NCI-H1930 (cell line): ENCODE results near the gene INSYN2B.

Experiments
- DNase-seq, 2 experiments: peaks; one replicate each; lab custom pipeline; 2025; lab: John Stamatoyannopoulos, UW

The INSYN2B gene

DNA sequence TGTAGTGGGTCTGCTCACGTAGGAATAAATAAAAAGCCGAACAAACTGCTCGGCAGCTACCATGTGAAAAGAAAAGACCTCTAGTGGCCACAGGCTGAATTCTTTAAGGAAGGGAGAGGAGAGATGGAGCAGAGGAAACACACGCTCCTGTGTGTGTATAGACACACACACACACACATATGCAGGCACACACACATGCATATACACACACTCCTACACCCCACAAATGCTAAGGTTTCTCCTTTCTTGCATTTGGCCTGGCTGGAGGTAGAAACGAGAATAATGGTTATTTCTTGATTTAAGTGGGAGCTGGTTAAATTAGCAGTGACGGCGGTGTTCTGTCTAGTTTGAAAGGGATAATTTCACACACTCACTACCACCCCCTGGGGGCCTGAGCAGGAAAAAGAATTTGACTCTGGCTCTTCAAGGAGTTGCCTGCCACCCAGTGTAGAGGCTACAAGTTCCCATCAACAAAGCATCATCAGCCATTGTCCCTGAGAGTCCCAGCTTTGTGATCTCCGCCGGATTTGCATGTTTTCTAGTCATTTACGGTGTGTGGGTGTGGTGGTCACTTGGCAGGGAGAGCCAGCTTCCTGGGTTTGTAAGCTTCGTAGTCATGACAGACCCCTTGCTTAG, at the start of gene INSYN2B:
Gene INSYN2B (minus strand): TSS at position 78 of the 636 bp plus-strand sequence. CDS start 96,597 bp downstream, outside the sequence.
- peak; percentile 30 to 61 for DNase-seq

DNA sequence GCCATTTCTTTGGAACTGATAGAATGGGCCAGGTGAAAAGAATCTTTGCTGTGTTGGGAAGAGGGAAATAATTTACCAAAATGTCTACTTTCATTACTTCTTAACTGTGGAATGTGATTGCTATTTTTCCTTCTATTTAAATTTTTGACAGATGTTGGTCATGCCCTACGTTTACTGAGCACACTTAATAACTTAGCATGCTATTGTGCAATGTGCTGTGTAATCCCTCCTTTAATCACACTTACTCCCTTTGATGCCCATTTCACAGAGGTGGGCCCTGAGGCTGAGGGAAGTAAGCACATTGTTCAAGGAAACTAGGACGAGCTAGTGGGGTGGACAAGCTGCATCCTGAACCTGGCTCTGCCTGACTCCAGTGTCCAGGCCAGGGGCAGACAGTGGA, 47.8 kb upstream of the INSYN2B start:
- no peak for DNase-seq

DNA sequence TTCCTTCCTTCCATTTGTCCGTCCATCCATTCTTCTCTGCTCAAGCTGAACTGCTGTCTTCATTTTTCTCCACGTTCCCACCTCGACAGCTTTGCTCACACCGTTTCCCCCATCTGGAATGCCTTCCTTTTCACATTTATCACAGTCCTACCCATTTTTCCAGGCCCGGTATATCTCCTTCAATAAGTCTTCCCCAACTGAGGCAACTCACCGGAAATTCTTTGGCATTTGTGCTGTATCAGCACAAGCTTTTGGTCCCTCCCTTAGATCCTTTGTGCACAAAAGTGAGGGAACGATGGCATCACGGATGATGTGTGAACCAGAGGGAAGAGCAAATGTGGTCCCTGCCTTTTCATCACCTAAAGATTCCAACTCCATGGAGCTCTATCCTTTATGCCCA, 45.6 kb upstream of the INSYN2B start:
- no peak for DNase-seq

DNA sequence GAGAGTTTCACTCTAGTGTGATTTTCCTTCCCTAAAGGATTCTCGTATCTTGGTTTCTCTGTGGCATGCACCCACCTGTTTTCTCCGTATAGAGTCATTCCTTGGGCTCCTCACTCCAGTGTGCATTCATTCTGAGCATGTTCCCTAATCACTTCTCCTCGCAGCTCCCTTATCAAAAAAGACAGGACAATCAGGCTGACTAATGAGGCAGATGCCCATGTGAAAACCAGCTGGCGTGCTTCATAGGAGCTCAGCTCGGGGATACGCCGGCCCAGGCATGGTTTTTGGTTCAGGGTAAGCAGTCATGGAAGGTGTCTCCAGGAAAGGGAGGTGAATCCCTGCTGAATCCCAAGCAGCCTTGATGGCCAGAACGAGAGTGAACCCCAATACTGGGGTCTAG, 41.2 kb upstream of the INSYN2B start:
- DNase-seq: no peak

DNA sequence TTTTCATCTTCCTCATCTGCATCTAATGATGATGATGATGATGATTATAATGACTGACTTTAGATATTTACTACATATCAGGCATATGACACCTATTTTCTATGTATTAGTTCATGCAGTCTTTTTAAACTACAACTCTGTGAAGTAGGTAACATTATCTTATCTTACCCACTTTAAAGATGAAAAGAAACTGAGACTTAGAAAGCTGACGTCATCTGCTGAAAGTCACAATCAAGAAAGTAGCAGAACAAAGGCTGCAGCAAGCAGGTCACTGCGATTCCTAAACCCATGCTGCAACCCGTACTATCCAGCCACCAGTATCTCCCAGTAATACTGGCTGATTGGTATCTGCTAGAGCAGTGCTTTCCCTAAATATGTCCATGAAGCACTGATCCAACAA, 40.1 kb upstream of the INSYN2B start:
- DNase-seq: no peak

DNA sequence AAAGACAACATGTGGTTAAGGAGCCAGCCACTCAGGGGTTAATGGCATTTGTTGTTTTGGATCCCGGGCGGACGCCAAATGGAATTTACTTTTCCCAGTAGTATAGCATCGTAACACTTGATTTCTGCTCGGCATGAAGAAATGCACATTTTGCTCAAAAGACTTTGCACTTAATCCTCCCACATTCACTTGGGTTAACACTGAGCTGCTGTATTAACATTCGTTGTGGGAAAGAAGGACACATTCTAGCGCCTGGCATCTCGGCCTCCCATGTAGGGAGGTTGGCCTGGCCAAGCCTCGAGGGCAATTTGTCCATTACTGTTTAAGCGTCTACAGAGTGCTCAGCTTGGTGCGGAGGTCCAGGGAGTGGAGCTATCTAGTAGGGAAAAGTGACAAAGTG, 32.3 kb upstream of the INSYN2B start:
- DNase-seq: no peak

DNA sequence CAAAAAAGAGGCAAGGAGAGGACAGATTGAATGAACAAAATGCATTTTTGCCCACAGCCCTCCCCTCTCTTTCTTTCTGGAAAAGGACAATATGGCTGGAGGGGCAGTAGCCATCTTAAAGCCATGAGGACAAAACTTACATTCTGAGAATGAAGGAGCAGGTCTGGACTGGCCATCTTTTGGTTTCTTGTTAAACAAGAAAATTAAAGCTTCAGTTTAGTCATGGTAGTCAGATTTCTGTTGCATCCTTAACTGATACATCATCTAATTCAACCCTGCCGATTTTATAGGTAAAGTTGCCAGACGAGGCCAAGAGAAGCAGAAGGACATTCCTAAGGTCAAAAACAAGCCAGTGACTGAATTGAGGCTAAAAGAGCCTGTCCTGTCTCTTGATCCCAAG, 31.5 kb upstream of the INSYN2B start:
- DNase-seq: no peak

DNA sequence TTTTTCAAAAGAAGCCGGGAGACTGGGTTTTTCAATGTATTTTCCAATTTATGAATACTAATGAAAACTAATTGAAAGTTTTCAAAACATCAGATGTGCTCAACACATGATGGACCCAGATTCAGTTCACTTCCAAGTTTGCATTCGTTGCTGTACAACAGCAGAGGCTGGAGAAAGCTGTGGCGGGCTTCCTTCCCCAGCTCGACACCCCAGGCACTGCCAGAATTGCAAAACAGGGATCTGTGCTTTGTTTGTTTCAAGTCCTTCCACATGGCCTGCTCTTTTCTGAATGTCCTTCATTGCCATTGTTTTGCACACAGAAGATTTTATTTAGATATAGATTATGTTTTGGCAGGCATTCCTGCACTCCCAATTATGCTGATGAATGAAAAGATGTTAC, 30.3 kb upstream of the INSYN2B start:
- DNase-seq: no peak

DNA sequence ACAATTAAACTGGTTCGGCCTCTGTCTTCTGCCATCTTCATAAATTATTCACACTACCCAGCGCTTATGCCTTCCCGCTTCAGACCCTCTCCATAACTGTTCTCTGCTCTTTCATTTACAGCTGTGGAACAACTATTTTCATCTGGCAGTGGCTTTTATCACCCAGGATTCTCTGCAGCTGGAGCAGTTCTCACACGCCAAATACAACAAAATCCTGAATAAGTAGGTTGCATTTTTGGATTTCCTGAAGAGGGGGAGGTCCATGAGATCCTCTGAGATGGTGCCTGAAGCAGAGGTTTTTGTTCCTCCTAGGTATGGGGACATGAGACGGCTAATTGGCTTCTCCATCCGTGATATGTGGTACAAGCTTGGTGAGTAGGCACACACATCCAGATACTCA, 28.1 kb upstream of the INSYN2B start:
- no peak for DNase-seq

DNA sequence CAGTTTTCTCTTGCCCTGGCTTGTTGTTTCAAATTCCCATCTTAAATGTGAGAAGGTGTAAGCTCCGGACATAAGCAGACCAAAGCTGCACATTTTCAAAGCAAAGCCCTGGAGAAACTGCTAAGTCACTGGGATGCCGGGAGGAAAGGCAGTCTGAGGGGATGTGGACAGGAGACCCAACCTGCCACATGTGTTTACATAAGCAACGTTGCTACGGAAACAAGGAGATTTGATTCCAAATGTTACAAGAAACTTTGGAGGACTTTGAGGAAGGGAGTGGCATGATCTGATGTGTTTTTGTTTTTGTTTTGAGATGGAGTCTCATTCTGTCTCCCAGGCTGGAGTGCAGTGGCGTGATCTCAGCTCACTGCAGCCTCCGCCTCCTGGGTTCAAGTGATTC, 25.7 kb upstream of the INSYN2B start:
- DNase-seq: no peak

DNA sequence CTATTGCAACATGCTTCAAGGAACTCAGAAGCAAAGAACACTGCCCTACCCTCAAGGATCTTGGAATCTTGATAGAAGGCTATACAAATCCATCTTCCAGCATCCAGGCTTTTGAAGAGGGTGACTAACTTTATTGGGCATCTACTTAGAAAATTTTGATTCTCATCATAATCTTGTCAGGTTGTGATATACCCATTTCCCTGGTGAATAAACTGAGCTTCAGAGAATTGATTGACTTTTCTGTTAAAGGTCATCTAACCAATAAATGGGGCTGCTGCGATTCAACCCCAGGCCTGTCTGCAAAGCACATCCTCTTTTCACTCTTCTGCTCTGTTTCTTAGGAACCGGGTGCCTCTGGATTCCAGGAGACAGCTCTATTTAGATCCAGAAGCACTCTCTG, 19.9 kb upstream of the INSYN2B start:
- no peak for DNase-seq

DNA sequence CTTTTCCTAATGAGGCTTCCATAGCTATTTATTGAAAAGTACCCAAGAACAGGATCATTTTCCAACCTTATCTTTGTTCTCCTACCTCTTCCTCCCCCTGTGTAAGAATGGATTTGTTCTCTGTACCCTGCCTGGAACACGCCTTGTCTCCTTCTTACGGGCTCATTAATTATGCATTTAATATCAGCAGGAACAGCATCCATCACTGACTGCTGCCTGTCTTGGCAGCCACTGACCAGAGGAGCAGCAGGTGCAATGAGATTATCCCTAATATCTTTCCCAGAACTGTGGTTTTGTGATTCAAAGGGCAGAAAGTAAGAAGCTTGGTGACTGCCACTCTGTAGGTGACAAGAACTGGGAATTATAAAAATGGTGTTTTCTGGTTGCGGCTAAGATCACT, 19.3 kb upstream of the INSYN2B start:
- DNase-seq: no peak

DNA sequence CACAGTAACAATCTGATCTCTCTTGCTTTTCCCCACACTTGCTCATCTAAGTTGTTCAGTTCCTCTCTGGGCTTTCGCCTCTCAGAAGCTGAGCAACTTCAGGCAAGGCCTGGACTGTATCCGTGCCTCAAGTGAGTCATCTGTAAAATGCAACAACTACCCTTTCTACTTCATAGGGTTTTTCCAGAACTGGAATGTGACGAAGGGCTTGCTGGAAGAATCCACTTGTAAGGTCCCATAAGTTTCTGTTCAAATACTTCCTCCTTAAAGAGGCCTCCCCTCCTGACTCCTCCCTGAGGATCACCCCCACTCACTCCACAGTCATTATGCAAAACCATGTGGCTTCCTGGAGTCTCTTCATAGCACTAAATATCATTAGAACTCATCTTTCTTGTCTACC, 17.5 kb upstream of the INSYN2B start:
- no peak for DNase-seq

DNA sequence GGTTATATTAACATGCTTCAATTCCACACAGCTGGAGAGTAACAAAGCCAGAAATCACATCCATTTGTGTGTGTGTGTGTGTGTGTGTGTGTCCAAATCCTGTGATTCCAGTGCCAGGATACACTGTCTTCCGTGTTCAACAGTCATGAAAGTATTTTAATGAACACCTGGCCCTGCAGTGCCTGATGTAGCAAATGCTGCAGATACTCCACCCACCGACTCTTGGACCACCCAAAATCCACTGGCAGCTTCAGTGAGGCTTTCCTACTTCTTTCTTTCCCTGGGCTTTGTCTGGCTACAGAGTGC, 13.1 kb upstream of the INSYN2B start:
- no peak for DNase-seq

DNA sequence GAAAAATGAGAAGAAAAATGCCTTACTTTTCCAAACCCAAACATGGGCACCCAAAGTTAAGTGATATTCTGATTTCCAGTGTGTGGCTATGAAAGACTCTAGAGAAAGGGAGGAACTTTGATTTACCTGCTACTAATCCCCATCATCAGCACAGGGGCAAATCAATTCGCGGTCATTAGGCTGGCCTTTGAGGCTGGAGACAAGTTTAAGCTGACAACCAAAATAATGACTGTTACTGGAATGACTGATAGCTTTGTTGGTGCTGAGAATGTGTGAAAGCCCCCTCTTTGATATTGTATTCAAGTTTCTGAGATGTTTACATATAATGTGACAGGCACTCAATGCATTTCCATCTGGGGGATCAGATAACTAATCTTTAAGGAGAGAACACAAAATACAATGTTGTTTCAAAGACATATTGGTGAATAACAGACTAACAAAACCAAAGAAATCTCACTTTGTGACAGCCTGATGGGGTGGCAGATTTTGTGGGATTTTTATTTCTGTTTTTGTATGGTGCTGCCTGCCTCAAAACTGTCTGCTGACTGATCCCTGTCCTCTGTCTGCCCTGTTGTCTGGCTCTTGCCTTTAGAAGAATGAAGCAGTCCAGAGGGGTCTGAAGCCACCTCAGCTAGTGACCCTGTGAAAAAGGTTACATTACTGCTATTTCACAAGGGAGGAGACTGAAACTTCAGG, 12.6 kb upstream of the INSYN2B start:
- no peak for DNase-seq

DNA sequence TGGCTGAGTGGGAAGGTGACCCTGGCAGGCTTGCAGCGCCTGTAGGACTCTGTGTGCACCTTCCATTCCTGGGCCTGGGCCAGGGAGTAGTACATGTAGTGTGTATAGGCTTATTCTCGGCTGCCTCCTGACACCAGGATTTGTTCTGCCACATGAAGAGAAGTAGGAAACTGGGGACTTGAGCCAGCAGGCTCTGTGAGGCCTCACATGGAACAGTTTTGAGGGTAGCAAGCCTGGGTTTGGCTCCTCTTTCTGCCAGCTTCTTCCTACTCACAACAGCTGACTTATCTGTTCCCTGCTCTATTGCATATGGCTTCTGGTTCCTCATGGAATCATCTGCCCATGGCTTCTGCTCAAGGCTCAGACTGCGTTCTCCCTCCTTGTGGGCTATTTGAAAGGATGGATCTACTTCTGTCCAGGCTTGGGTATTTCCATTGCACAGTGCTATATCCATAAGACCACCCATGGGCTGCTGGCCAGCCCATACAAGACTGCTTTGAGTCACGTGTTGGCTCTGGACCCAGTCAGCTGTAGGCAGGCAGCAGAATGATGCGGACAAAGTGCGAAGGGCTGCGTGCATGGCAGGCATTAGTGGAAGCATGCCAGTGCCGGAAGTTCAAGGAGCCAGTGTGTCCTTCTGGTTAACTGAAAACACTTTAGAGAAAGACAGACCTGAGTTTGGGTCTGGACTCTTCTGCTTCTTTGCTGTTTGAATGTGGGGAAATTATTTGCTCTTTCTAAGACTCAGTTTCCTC, 11.0 kb upstream of the INSYN2B start:
- no peak for DNase-seq

DNA sequence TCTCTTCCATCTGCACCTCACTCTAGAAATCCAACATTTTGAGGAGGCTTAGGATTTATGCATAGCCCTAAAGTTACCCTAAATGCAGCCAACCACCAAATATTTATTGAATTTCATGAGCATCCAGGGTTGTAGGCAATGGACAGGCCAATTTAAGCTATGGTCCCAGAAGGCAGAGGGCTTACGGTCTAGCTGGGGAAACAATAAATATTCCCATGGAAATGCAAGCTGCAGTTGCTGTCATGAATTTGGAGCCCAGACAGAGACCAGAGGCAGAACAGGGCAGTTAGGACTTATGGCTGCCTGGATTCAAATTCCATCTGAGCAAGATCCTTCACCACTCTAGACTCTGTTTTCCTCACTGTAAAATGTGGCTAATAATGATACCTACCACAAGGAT, 9.1 kb upstream of the INSYN2B start:
- DNase-seq: no peak

DNA sequence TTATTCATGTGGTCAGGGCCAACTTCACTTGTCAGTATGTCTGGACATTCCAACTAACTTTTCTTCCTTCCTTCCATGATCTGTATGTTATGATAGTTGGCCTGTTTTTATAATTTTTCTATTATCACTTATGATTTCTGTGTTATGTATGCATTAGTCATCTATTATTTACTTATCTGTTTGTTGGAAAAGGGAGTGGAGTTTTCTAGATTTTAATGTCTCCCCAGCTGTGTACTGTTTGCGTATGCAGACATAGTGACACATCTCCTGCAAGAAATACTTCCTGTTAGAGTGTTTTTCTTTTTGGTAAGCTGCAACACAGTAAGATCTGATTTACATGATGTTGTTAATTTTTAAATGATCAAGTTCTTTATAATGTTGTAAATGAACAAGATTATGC, 8.7 kb upstream of the INSYN2B start:
- no peak for DNase-seq

DNA sequence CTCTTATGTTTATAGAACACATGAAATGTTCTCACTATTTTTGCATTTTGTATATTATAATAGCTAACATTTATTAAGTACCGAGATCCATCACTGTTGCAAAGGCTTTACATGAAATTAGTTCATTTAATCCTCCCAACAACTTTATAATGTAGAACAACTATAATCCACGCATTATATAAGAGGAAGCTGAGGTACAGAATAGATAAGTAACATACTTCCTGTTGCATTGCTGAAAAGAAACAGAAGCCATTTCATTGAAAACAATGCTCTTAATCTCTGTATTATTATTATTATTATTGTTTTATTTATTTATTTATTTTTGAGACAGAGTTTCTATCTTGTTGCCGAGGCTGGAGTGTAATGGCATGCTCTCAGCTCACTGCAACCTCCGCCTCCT, 7.9 kb upstream of the INSYN2B start:
- no peak for DNase-seq

DNA sequence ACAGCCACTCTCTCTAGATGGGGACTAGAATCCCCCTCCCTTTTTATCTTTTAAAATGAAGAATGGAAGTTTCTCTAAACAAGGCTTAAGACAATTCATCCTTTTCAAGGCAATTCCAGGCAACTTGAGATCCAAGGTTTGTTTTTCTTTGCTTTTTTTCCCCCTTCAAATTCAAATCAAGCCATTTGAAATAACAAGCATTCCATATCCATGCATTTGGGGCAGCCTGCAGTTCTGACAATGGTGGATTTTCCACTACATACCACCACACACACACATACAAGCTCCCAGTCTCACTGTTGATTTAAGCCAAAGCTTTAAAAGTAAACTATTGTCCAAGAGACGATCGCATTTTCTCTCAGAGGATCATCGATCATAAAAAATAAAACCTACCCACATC, 424 bp downstream of the INSYN2B start:
- DNase-seq: no peak

DNA sequence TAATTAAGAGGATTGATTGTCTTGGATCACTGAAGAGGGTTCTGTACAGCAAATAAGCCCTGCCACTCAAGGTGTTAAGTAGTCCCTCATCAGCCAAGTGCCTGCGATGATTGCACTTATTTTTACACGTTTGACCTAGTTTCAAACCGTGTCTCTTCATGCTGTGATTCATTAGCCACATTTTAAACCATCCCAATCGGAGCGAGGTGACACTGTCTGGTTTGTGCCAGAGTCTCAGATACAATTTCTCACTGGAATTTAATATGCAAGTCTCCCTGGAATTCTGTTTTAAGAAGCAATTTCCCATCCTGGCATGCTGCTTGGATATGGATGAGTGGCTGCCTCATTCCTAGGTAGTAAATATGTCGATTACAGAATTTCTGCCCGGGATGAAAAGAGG, 1.6 kb downstream of the INSYN2B start:
- no peak for DNase-seq

DNA sequence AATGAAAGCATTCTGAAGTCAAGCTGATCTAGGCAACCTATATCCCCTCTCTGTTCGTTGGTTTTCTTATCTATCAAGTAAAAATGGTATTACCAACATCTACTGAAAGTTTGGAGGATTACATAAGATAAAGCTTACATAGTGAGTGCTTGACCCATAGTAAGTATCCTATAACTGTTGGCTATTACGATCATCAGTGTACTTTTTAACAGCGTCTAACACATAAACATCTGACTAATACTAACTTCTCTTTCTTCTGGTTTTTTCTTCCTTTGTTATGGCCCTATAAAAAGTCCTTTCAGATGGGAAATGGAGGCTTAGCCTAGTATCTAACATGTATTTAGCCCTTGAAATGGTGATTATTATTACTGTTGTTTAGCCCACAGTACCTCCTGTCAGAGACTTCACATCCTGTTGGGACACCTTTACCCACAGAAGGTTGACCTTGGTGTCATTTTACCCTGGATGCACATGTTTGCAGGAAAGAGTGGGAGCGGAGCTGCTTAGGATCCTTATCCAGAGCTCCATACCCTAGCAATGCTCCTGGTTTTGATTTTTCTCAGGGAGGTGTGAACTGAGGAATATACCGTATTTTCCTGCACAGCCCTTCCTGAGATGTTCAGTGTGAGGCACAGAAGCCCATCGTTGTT, 6.0 kb downstream of the INSYN2B start:
- DNase-seq: no peak

DNA sequence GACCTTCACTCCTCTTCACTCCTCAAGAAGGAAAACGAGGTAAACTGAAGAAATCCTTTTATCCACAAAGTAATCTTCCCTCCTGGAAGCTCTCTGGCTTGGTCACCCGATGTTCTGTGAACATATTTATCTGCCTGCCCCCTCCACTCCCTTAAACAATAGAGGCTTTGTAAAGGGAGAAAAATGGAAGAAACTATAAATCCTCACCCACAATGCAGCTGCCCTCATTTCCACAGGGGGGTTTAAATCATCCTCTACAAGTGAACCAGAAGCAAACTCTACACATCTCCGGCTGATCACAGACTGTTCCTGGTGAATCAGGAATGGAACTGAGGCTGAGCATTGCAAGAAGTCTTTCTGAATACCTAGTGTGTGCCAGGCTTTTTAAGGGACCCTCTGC, 7.2 kb downstream of the INSYN2B start:
- no peak for DNase-seq
